HG03159 (cell line): ENCODE results near the gene PRRT1B.

ENCODE experiments used
- ATAC-seq: cut with Tn5 transposase; IDR thresholded peaks from one replicate; pipeline ENCODE4 v1.9.1; 2021; ENCODE audit warnings: mild to moderate bottlenecking, moderate library complexity; ENCODE audit not compliant: unreplicated experiment

Gene PRRT1B

GRCh38 chr9:131578731-131579504 is 33.6 kb downstream of the PRRT1B start:
- ATAC-seq, result no peak

GRCh38 chr9:131579789-131580211 is 34.5 kb downstream of the PRRT1B start:
- no peak for ATAC-seq

DNA sequence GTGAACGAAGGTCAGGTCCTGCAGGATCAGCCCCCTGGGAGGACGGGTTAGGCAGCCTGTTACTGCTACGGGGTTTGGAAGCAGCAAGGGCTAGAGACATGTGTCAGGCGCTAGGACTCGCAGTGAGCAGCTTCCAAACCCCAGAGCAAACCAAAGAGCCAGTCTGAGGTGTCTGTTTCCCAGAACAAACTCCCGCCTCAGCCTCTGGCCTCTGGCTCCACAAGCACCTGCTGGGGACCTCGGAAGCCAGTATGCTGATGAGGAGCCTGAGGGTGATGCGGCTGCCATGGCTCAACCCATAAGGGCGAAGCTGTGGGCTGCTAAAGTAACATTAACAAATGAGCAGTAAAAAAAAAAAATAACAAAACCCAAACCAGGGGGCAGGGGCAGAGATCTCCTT is 35.0 kb downstream of the PRRT1B start:
- no peak for ATAC-seq

DNA sequence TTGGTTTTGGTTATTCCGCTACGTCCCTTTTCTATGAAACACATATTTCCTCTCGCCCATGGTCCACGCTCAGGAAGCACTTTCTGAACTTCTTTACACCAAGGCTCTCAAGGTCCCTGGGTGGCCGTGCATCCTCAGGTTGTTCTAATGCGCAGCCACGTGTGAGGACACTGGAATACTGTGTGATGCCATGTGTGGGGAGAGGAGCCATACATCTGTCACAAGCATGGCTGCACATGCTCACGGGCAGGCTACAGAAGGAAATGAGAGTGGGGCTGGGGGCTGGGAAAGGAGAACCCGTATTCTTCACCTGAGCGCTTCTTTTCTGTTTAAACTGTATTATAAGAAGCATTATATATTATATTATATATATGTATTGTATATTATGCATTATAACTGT is 36.7 kb downstream of the PRRT1B start:
- no peak for ATAC-seq

- no peak for ATAC-seq
Measured at GRCh38 chr9:131582466-131583336, 37.4 kb downstream of the PRRT1B start.

DNA sequence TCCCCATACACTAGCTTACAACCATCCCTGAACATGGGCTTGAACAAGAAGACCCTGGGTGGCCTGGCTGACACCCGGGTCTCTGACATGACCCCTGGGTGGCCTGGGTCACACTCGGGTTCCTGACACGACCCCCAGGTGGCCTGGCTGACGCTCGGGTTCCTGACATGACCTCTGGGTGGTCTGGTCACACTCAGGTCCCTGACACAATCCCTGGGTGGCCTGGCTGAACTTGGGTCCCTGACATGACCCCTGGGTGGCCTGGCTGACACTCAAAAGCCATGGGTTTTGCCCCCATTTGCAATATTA is 38.0 kb downstream of the PRRT1B start:
- ATAC-seq, result no peak

- ATAC-seq, result no peak
Measured at GRCh38 chr9:131583836-131584555, 38.7 kb downstream of the PRRT1B start.

GRCh38 chr9:131584858-131585257 is 39.5 kb downstream of the PRRT1B start:
- no peak for ATAC-seq

- ATAC-seq, result no peak
Measured at GRCh38 chr9:131585375-131585774, 40.1 kb downstream of the PRRT1B start.

- no peak for ATAC-seq
Measured at GRCh38 chr9:131587331-131587730, 42.0 kb downstream of the PRRT1B start.

DNA sequence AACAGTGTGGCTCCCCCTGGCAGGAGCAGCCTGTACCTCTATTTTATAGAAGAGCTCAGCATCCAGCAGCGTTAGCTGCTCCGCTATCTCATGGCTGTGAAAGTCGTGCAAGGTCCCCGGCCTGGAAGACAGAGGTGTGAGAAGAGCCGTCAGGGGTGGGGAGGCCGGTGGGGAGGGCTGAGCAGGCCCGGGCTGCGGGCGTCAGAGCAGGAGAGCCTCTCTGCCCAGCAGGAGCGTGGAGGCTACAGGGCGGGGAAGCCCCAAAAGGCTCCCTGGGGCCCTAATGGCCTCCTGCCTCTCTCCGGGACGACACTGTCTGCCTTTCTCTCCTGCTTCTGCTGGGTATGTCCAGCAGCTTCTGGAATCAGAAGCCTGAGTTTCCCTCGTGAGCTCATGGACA is 42.6 kb downstream of the PRRT1B start:
- no peak for ATAC-seq

- ATAC-seq, result no peak
Measured at GRCh38 chr9:131588396-131588795, 43.1 kb downstream of the PRRT1B start.

DNA sequence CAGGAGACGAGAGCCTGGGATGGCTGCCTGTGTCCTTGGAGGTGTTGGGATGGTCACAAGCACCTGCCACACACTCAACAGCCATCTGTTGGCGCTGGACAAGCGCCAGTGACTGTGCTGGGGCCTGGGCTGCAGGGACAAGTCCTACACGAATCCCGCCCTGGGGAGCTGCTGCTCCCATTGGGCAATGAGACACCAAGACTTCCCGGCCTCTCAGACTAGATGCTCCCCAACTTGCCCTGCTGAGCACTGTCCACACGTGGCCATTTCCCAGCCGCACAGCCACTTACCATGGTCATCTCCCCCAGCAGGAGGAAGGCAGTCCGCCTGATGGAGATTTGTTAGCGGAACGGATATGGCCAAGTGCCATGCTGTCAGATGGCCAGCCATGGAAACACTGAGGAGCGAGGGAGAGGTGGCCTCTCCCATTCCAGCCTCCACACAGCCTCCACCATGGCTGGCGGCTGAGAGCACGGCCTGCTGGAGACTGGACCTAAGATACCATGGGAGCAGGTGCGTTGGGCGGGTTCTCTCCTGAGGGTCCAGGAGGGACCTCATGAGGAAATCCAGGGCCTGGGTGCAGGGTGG is 43.9 kb downstream of the PRRT1B start:
- no peak for ATAC-seq

DNA sequence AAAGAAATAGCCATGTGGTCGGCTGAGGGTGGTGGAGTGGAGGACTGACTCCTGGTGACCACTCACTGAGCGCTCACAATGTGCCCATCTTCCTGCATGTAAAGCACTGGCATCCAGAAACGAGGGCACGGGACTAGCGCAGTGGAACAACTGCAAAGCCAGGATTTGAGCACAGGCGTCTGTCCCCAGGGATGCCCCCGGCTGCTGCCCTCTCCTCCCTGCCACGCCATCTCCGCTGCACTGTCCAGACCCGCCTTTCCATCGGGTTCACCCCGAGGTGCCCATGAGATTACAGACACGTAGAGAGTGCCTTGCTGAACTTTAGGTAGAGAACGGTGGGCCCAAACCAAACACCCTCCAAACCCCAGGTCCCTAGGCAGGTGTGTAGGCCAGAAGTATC is 44.7 kb downstream of the PRRT1B start:
- ATAC-seq, result no peak

DNA sequence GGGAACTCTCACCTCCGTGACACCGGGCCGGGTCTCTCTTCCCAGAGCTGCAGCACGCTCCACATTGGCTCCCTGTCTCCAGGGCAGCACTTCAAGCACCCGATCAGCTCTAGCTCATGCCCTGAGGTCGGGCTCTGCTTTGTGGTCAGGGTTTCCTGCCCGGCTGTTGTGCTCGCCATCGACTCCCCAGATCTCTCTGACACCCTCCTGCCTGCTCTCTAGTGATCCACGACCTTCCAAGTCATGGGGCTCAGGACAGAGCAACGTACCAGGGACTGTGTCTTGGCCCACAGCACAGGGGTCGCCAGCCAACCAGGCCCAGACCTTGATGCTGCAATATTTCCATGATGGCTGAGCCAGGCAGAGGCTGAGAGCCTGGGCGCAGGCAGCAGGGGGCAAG is 45.1 kb downstream of the PRRT1B start:
- ATAC-seq, result no peak

DNA sequence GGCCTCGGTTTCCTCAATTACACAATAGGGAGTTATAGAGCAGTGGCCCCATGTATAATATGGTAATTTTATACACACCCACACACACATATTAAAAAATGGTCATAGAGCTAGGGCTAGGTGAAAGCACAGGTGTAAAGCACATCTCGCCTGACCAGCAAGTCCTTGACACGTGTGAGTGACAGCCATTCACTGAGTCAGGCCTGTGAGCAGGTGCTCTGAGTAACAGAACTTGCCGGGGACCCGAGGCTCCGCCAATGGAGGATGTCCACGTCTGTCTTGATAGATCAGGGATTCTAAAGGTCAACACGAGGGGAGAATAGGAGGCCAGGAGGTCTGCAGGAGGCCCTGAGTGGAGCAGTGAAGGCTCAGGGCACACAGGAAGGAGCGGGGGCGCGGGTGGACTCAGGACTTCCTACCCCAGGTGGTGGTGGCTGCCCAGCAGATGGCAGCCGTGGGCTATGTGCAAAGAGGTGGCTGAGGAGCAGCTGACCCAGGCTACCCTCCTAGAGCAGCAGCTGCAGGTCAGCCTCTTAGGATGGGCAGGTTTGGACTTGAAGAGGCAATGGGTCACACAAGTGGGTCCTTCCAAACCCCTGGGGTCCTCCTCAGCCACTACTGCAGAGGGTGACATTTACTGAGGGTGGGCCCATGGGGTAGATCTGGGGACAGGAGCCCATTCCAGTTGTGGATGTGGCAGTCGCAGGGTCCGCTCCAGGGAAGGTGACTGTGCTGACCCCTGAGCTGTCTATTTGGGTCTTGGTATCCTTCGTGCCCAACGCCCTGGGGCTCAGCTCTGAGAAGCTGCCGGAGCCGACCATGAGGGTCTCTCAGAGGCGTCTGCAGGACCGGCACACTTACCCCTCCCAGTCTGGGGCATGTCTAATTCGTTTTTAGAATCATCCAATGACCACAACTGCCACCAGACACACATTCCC is 45.9 kb downstream of the PRRT1B start:
- no peak for ATAC-seq

DNA sequence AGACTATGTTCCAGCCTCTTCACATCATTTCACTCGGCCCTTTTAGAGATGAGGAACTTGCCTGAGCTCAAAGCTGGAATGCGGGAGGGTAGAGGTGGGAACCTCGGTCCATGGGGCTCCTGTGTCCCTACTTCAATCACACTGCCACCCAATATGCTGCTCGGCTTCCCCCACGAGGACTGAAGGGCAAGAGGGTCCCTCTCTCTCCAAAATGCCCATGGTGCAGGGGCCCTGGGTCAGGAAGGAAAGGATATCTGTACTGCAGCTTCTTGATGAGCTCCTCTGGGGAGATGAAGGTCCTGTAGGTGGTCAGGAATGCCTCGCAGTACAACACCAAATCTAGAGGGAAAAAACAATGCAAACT is 46.5 kb downstream of the PRRT1B start:
- no peak for ATAC-seq

GRCh38 chr9:131593091-131593820 is 47.9 kb downstream of the PRRT1B start:
- ATAC-seq, result no peak

- no peak for ATAC-seq
Measured at GRCh38 chr9:131593936-131594665, 48.8 kb downstream of the PRRT1B start.
